Breast epithelium (tissue), 3 donors: ENCODE results near the gene ATAD1.

ENCODE experiments used
- CTCF ChIP-seq, 3 donors: fragments of 450-650 bp; IDR thresholded peaks; one replicate each; pipeline ENCODE4 v1.5.1; 2016 to 2017; ENCODE audit warnings: antibody characterized with exemption in 3 of 3, mild to moderate bottlenecking in 3 of 3, moderate library complexity in 3 of 3
- POLR2A ChIP-seq: fragments of 450-650 bp; IDR thresholded peaks from one replicate; pipeline ENCODE4 v1.6.1; 2016; ENCODE audit warnings: antibody characterized with exemption, mild to moderate bottlenecking, moderate library complexity

GRCh38 chr10:87734987-87735827 lies 82.8 kb downstream of the ATAD1 start:
- TF ChIP-seq POLR2A: no peak
- TF ChIP-seq CTCF (IDR thresholded peaks at IDR 0.05): peak; percentile 64 to 69 (median 64)
